ENCODE measurements around the gene PAGE2. TPM values are rescaled to one million over a fixed set of nuclear protein-coding genes. Genes with fewer than 3 reads are reported as not detected.
"Not testable (repeated sequence)": the region's sequence is repeated elsewhere in the genome, so short reads cannot be mapped to it uniquely, and the experiment has no call there.

Gene PAGE2
- polyA plus RNA-seq, 1 donor = 0.15 TPM

GRCh38 chrX:55099162-55099561 is 10.3 kb downstream of the PAGE2 start:
- no CpG with 5 or more reads among the region's 1 CpG for WGBS (ENCODE audit: insufficient coverage, low lambda C conversion rate)
- DNase-seq = no peak

DNA sequence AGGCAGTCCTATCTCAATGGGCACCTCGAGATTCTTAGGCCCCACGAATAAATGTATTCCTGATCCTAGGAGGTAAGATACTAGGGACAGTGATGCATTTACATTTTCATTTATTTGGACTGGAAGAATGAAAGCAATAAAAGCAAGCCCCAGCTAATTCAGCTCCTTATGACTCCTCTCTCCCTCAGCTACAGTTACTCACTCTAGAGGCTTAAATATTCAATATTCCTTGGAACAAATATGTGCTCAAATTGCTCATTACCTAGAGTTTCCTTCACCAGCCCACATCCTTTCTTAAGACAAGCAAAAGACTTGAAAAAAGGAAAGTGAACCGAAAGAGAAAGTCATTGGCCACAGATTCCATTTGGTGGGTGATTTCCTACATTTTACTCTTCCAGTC is 13.9 kb downstream of the PAGE2 start:
- no CpG with 5 or more reads among the region's 3 CpGs for WGBS (ENCODE audit: insufficient coverage, low lambda C conversion rate)
- no peaks in the 10 kb centered on the region for H3K36me3 ChIP-seq (ENCODE audit: control insufficient read depth, insufficient read depth, low read length)
- H3K4me1 ChIP-seq (ENCODE audit: control insufficient read depth, insufficient read depth, low read length) = no peaks in the 10 kb centered on the region
- no peaks in the 10 kb centered on the region for H3K9me3 ChIP-seq (ENCODE audit: control insufficient read depth, low read depth, low read length)
- no peak overlapping the region for H3K27ac ChIP-seq (ENCODE audit: low read length)
- no peak overlapping the region for H3K4me3 ChIP-seq (ENCODE audit: low read length)
- H3K27me3 ChIP-seq (ENCODE audit: control insufficient read depth, insufficient read depth, low read length) = no peaks in the 10 kb centered on the region
- DNase-seq = no peak

More at GRCh38 chrX:55099162-55099561, 10.3 kb downstream of the PAGE2 start:
- H3K27me3 ChIP-seq (ENCODE audit: control insufficient read depth, insufficient read depth, low read length) = no peaks in the 10 kb centered on the region
- no peak overlapping the region for H3K4me3 ChIP-seq (ENCODE audit: low read length)
- H3K9me3 ChIP-seq (ENCODE audit: control insufficient read depth, low read depth, low read length) = no peaks in the 10 kb centered on the region
- no peaks in the 10 kb centered on the region for H3K4me1 ChIP-seq (ENCODE audit: control insufficient read depth, insufficient read depth, low read length)
- no peaks in the 10 kb centered on the region for H3K36me3 ChIP-seq (ENCODE audit: control insufficient read depth, insufficient read depth, low read length)
- H3K27ac ChIP-seq (ENCODE audit: low read length) = no peak overlapping the region

- no peaks in the 10 kb centered on the region for H3K9me3 ChIP-seq (ENCODE audit: control insufficient read depth, low read depth, low read length)
- H3K27ac ChIP-seq (ENCODE audit: low read length) = no peak overlapping the region
- no peaks in the 10 kb centered on the region for H3K36me3 ChIP-seq (ENCODE audit: control insufficient read depth, insufficient read depth, low read length)
- H3K4me3 ChIP-seq (ENCODE audit: low read length) = no peak overlapping the region
- H3K4me1 ChIP-seq (ENCODE audit: control insufficient read depth, insufficient read depth, low read length) = peaks cover 5% of the 10 kb centered on the region
- no peak for DNase-seq
- no peaks in the 10 kb centered on the region for H3K27me3 ChIP-seq (ENCODE audit: control insufficient read depth, insufficient read depth, low read length)
Measured at GRCh38 chrX:55107262-55107661, 18.4 kb downstream of the PAGE2 start.

DNA sequence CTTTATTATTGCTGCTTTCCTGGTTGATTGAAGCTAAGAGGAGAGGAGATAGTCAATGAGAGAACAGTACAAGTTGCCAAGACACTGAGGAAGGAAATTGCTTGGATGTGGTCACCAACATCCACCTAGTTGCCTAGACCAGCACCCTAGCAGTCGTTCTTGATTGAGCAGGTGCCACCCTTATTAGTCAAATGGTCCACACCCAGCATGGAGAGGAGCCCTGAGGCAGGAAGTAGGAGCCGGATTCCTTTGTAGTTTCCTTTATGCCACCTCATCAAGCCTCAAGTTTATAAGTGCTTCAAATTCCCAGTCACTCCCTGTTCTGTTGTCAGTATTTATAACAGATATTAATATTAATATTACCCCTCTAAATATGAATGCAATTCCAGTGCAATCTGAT is 19.1 kb downstream of the PAGE2 start:
- no peaks in the 10 kb centered on the region for H3K36me3 ChIP-seq (ENCODE audit: control insufficient read depth, insufficient read depth, low read length)
- H3K27ac ChIP-seq (ENCODE audit: low read length) = no peak overlapping the region
- no CpG with 5 or more reads among the region's 2 CpGs for WGBS (ENCODE audit: insufficient coverage, low lambda C conversion rate)
- H3K4me1 ChIP-seq (ENCODE audit: control insufficient read depth, insufficient read depth, low read length) = peaks cover 5% of the 10 kb centered on the region
- DNase-seq = no peak
- no peaks in the 10 kb centered on the region for H3K9me3 ChIP-seq (ENCODE audit: control insufficient read depth, low read depth, low read length)
- no peak overlapping the region for H3K4me3 ChIP-seq (ENCODE audit: low read length)
- no peaks in the 10 kb centered on the region for H3K27me3 ChIP-seq (ENCODE audit: control insufficient read depth, insufficient read depth, low read length)

DNA sequence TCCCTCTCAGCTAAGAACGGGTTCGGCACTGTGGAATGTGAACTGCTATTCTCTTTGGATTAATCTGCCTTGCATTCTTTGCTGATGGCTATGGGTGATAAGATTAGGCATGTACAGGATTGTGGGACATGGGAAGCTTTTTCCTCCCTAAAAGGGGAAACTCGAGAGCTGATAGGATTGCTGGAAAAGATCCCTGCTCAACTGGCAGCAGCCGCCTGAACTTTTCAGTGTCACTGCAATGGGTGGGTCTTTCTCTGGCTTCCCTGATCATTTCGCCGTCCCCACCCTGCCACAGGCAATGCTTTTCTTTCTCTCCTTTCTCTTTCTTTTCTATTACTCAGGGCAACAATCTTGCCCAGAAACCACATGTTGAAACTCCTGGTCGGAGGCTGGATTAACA is 20.5 kb downstream of the PAGE2 start:
- DNase-seq = peak in 1 of 2 donors; percentile 23
- WGBS (ENCODE audit: insufficient coverage, low lambda C conversion rate) = no CpG with 5 or more reads among the region's 7 CpGs
- Histone ChIP-seq H3K4me1 (ENCODE audit: control insufficient read depth, insufficient read depth, low read length) (peaks cover 8% of the 10 kb centered on the region), H3K4me3 (ENCODE audit: low read length) (no peak overlapping the region), H3K27me3 (ENCODE audit: control insufficient read depth, insufficient read depth, low read length) (no peaks in the 10 kb centered on the region), H3K36me3 (ENCODE audit: control insufficient read depth, insufficient read depth, low read length) (no peaks in the 10 kb centered on the region), H3K27ac (ENCODE audit: low read length) (no peak overlapping the region), H3K9me3 (ENCODE audit: control insufficient read depth, low read depth, low read length) (no peaks in the 10 kb centered on the region)

DNA sequence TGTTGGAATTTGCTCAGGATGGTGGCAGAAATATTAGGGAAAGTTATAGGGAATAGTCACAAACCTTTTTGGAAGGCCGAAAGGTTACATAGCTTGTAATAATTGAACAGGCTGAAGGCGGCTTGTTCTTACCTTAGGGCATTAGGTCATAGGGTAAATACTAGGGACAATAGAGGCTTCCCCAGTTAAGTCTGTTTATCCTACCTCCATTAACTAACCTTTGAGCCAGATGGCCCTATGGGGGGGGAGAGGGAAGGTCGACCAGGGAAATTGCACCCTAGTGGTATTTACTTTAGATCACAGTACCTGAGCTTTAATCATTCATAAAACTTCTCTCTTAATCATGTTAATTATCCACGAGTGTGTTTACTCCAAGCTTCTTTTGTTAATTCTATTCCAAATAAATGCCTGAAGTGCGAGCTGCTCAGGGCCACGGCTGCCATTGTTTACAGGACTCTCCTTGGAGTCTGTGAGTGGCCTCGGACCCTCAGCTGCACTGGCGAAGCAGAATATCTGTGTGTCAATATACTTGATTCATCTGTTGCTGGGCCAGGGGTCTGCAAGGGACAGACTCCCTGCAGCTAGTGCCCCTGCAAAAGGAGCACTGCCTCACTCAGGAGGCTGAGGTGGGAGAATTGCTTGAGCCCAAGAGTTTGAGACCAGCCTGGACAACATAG is 22.9 kb downstream of the PAGE2 start:
- Histone ChIP-seq H3K4me3 (ENCODE audit: low read length) (no peak overlapping the region), H3K9me3 (ENCODE audit: control insufficient read depth, low read depth, low read length) (no peaks in the 10 kb centered on the region), H3K4me1 (ENCODE audit: control insufficient read depth, insufficient read depth, low read length) (peaks cover 13% of the 10 kb centered on the region), H3K27ac (ENCODE audit: low read length) (no peak overlapping the region), H3K36me3 (ENCODE audit: control insufficient read depth, insufficient read depth, low read length) (no peaks in the 10 kb centered on the region), H3K27me3 (ENCODE audit: control insufficient read depth, insufficient read depth, low read length) (no peaks in the 10 kb centered on the region)
- peak; percentile 17 to 45 for DNase-seq
- no CpG with 5 or more reads among the region's 8 CpGs for WGBS (ENCODE audit: insufficient coverage, low lambda C conversion rate)

DNA sequence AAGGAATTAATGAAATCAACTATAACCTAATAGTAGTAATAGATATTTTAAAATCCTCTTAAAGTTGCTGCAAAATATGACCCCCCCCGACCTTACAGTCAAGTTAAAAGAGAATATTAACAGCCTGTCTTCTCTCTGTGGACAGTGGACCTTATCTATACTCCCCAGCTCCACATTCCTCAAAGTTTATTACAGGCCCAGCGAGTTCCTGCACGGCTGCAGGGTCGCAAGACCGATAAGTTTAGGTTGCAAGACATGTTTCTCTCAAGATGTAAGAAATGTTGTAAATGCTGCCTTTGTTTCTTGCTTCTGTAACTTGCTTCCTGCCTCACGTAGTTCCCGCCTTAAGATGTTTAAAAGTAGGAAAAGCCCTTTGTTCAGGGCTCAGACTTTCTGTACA is 27.8 kb downstream of the PAGE2 start:
- H3K27ac ChIP-seq (ENCODE audit: low read length); H3K4me3 ChIP-seq (ENCODE audit: low read length); H3K27me3 ChIP-seq (ENCODE audit: control insufficient read depth, insufficient read depth, low read length); H3K36me3 ChIP-seq (ENCODE audit: control insufficient read depth, insufficient read depth, low read length); H3K9me3 ChIP-seq (ENCODE audit: control insufficient read depth, low read depth, low read length): not testable (repeated sequence)
- peaks cover 15% of the 10 kb centered on the region for H3K4me1 ChIP-seq (ENCODE audit: control insufficient read depth, insufficient read depth, low read length)
- peak in 1 of 2 donors; percentile 9 for DNase-seq
- no CpG with 5 or more reads among the region's 7 CpGs for WGBS (ENCODE audit: insufficient coverage, low lambda C conversion rate)

DNA sequence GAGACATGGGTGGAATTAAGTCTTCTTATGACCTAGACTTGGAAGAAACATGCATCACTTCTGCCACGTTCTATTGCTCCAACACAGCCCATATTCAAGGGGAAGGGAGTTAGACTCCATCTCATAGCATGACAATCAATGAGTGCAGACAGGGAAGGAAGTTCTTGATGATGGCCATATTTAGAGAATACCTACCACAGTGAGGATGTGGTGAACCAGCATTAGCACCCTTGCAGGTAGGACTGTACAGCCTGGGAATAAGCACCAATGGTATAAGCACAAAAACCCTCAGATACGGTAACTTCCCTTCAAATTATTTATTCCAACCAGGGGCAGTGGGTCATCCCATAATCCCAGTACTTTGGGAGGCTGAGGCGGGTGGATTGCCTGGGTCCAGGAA is 29.8 kb downstream of the PAGE2 start:
- no peak for DNase-seq
- Histone ChIP-seq H3K4me1 (ENCODE audit: control insufficient read depth, insufficient read depth, low read length) (peaks cover 13% of the 10 kb centered on the region), H3K9me3 (ENCODE audit: control insufficient read depth, low read depth, low read length) (no peaks in the 10 kb centered on the region), H3K4me3 (ENCODE audit: low read length) (no peak overlapping the region), H3K36me3 (ENCODE audit: control insufficient read depth, insufficient read depth, low read length) (no peaks in the 10 kb centered on the region), H3K27me3 (ENCODE audit: control insufficient read depth, insufficient read depth, low read length) (no peaks in the 10 kb centered on the region), H3K27ac (ENCODE audit: low read length) (no peak overlapping the region)
- no CpG with 5 or more reads among the region's 3 CpGs for WGBS (ENCODE audit: insufficient coverage, low lambda C conversion rate)

GRCh38 chrX:55119271-55119670 is 30.5 kb downstream of the PAGE2 start:
- no peak overlapping the region for H3K27ac ChIP-seq (ENCODE audit: low read length)
- DNase-seq = no peak
- no peaks in the 10 kb centered on the region for H3K27me3 ChIP-seq (ENCODE audit: control insufficient read depth, insufficient read depth, low read length)
- H3K36me3 ChIP-seq (ENCODE audit: control insufficient read depth, insufficient read depth, low read length) = no peaks in the 10 kb centered on the region
- H3K4me1 ChIP-seq (ENCODE audit: control insufficient read depth, insufficient read depth, low read length) = peaks cover 14% of the 10 kb centered on the region
- H3K9me3 ChIP-seq (ENCODE audit: control insufficient read depth, low read depth, low read length) = no peaks in the 10 kb centered on the region
- no peak overlapping the region for H3K4me3 ChIP-seq (ENCODE audit: low read length)

- H3K27me3 ChIP-seq (ENCODE audit: control insufficient read depth, insufficient read depth, low read length) = no peaks in the 10 kb centered on the region
- no peak overlapping the region for H3K27ac ChIP-seq (ENCODE audit: low read length)
- H3K36me3 ChIP-seq (ENCODE audit: control insufficient read depth, insufficient read depth, low read length) = no peaks in the 10 kb centered on the region
- H3K4me1 ChIP-seq (ENCODE audit: control insufficient read depth, insufficient read depth, low read length) = peaks cover 14% of the 10 kb centered on the region
- H3K9me3 ChIP-seq (ENCODE audit: control insufficient read depth, low read depth, low read length) = no peaks in the 10 kb centered on the region
- no peak for DNase-seq
- WGBS (ENCODE audit: insufficient coverage, low lambda C conversion rate) = no CpG with 5 or more reads among the region's 1 CpG
- no peak overlapping the region for H3K4me3 ChIP-seq (ENCODE audit: low read length)
Measured at GRCh38 chrX:55119712-55120111, 30.9 kb downstream of the PAGE2 start.

DNA sequence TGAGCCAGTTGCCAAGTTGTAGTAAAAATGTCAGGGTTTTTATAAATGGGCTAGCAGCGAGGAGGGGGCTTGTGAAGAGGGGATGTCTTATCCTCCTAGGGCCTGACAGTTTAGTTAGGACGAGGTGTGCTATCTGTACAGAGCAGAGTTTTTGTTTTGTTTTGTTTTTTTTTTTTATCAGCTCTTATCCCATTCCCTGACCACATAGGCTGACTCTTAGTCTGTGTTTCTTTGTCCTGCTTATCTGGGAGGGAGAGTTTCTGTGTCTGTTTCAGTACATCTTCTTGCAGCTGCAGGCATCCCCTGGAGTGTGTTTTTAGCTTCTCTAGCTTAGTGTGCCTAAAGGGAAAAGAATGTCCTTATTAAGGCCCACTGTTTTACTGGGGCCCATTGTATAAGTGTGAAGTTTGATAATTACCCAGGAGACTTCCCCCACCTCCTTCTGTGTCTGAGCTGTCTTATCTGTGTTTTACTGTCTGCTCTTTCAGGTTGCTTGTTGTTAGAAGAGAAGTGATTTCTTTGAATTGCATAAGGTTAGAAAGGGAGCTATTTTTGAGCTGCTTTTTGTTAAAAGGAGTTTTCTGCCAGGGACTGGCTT is 32.0 kb downstream of the PAGE2 start:
- Histone ChIP-seq H3K27me3 (ENCODE audit: control insufficient read depth, insufficient read depth, low read length) (no peaks in the 10 kb centered on the region), H3K4me1 (ENCODE audit: control insufficient read depth, insufficient read depth, low read length) (peaks cover 12% of the 10 kb centered on the region), H3K27ac (ENCODE audit: low read length) (no peak overlapping the region), H3K4me3 (ENCODE audit: low read length) (no peak overlapping the region), H3K36me3 (ENCODE audit: control insufficient read depth, insufficient read depth, low read length) (no peaks in the 10 kb centered on the region), H3K9me3 (ENCODE audit: control insufficient read depth, low read depth, low read length) (no peaks in the 10 kb centered on the region)
- DNase-seq = peak in 1 of 2 donors; percentile 20
- no CpG with 5 or more reads among the region's 2 CpGs for whole genome bisulfite sequencing (ENCODE audit: insufficient coverage, low lambda C conversion rate)

Data from large intestine (tissue), 3 donors.